PC-3 (cell line): ENCODE results near the gene MANF.

ENCODE experiments used
- EZH2 ChIP-seq: fragments of 300-600 bp; sonication (generic); IDR thresholded peaks from one replicate; pipeline ENCODE4 v1.6.1; 2017; ENCODE audit warnings: antibody characterized with exemption, mild to moderate bottlenecking, low read length; ENCODE audit not compliant: unreplicated experiment
- TF ChIP-seq, protein P1 (sequence below): fragments of 300-600 bp; sonication (generic); conservative IDR thresholded peaks from 2 replicates; pipeline ENCODE4 v1.5.1; 2017; ENCODE audit warnings: antibody characterized with exemption, low read depth, mild to moderate bottlenecking, low read length

DNA sequence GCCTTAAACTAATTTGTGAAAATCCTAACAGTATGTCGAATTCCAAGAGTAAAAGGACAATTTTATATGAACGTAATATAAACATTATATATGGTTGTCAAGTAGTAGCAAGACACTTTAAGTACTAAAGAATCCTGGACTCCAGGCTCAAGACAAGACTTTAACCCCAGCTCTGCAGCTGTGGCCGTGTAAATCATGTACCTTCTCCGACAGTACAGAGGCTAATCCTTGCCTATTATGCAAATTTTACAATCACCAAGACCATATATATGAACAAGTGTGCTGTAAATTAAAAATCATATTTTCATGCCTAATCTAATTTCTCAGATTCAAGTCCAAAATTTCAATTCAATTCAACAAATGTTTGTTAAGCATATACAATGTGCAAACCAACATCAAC lies 41.8 kb downstream of the MANF start:
- no peak for TF ChIP-seq EZH2
- TF ChIP-seq, protein P1, sequence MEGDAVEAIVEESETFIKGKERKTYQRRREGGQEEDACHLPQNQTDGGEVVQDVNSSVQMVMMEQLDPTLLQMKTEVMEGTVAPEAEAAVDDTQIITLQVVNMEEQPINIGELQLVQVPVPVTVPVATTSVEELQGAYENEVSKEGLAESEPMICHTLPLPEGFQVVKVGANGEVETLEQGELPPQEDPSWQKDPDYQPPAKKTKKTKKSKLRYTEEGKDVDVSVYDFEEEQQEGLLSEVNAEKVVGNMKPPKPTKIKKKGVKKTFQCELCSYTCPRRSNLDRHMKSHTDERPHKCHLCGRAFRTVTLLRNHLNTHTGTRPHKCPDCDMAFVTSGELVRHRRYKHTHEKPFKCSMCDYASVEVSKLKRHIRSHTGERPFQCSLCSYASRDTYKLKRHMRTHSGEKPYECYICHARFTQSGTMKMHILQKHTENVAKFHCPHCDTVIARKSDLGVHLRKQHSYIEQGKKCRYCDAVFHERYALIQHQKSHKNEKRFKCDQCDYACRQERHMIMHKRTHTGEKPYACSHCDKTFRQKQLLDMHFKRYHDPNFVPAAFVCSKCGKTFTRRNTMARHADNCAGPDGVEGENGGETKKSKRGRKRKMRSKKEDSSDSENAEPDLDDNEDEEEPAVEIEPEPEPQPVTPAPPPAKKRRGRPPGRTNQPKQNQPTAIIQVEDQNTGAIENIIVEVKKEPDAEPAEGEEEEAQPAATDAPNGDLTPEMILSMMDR = no peak
